Neuron (in vitro differentiated cells): ENCODE data around the gene MVK.

Experiments
- H2AFZ ChIP-seq: one replicate; pipeline ENCODE4 v1.6.1; 2013; ENCODE audit warnings: low read depth, mild to moderate bottlenecking, inconsistent platforms, low read length, moderate library complexity
- H3K27me3 ChIP-seq: one replicate; pipeline ENCODE4 v1.6.1; 2013; ENCODE audit warnings: low read length; ENCODE audit not compliant: insufficient read depth
- H3K36me3 ChIP-seq: one replicate; pipeline ENCODE4 v1.6.1; 2013; ENCODE audit warnings: low read length; ENCODE audit not compliant: insufficient read depth
- H3K4me1 ChIP-seq: one replicate; pipeline ENCODE4 v1.6.1; 2013; ENCODE audit warnings: low read length; ENCODE audit not compliant: insufficient read depth
- H3K4me3 ChIP-seq: 2 replicates; pipeline ENCODE4 v1.5.1; 2013; ENCODE audit warnings: mild to moderate bottlenecking, low read length, moderate library complexity
- H3K9me3 ChIP-seq: one replicate; pipeline ENCODE4 v1.6.1; 2013; ENCODE audit warnings: low read length

The MVK gene

DNA sequence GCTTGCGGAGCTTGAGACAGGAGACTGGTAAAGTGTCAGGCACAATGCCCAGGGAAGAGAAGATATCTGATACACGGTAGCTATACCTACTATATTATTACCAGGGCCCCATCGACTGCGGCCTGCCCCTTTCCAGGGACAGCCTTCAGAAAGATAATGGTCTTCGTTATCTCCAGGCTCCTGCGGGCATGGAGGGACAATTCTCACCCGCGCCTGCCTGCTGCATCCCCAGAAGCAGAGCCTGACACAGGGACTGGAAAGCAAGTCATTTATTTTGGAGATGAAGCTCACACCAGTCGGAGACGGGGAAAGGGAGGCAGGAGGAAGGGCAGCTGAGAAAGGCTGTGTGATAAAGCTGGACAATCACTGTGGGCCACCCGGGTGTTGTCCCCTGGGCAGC, 72.1 kb downstream of the MVK start:
- H3K4me1 ChIP-seq = peaks cover 5% of the 10 kb centered on the region
- no peak overlapping the region for H2AFZ ChIP-seq
- H3K27me3 ChIP-seq = no peaks in the 10 kb centered on the region
- no peak overlapping the region for H3K4me3 ChIP-seq
- no peaks in the 10 kb centered on the region for H3K36me3 ChIP-seq
- no peaks in the 10 kb centered on the region for H3K9me3 ChIP-seq
